Left cardiac atrium (tissue), 4 donors: ENCODE measurements around the gene LAMA5. TPM values are rescaled to one million over a fixed set of nuclear protein-coding genes. Genes with fewer than 3 reads are reported as not detected.

ENCODE experiments used
- ATAC-seq, 2 donors: fragments of 200-7000 bp; cut with Tn5 transposase; one replicate each; pipeline ENCODE4 v1.9.1; 2020; ENCODE audit warnings: mild to moderate bottlenecking in 2 of 2, moderate library complexity in 2 of 2
- DNase-seq: peaks from one replicate; pipeline ENCODE4 v3.0.0-alpha.2; 2020
- intact Hi-C, 2 donors: fragments of 100-400 bp; cut with DNase I; formaldehyde crosslinking; loops; one replicate each; pipeline versions ENCODE4 v1.14.1 to v1.15.1; 2022 to 2023
- total RNA-seq, 2 donors: library from RNA; stranded (reverse); fragmentation: NEBNext Ultra II Directional; extraction: Animal tissue kit (Norgen Biotek cat#: 25700); gene quantifications; one replicate each; pipeline ENCODE4 v1.2.1, GENCODE V29; 2021
- donor health status: DM: no; HTN: yes; CAD: no.
- donor health status: DM: no; HTN: yes; CAD: no; lungs with severe emphysema.
- donor health status: DM: yes; HTN: yes; CAD: no.
- donor health status: Dilated cardiomyopathy.

LAMA5 gene
- total RNA-seq, 2 donors from 2014 or later = 70.4 to 113 TPM

- no peak for ATAC-seq
- intact Hi-C loops = no loop called here
- DNase-seq = no peak
Measured at GRCh38 chr20:62406635-62407176, 39.6 kb upstream of the LAMA5 start.

- DNase-seq (peak; percentile 56), ATAC-seq (peak; percentile 23 to 48)
- intact Hi-C loops = no loop called here
Measured at GRCh38 chr20:62405981-62406513, 38.9 kb upstream of the LAMA5 start.

GRCh38 chr20:62405108-62405980 is 38.2 kb upstream of the LAMA5 start:
- peak; percentile 73 for DNase-seq
- intact Hi-C loops = no loop called here
- ATAC-seq = peak; percentile 31 to 47

DNA sequence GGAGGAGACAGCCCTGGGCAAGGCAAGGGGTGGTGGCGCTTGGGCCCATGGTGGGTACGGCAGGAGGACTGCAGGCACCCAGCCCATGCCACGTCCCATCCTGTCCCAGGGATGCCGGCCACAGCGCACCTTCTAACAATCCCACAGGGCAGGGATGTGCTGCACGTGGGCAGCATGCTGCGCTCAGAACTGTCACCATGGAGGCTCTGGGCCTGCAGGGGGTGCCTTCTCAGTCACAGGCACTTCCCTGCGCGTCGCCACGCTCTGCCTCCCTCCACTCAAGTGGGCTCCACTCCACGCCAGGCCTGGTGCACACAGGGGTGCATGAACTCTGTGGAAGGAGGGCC is 37.6 kb upstream of the LAMA5 start:
- no peak for DNase-seq
- no peak for ATAC-seq
- intact Hi-C loops = no loop called here

GRCh38 chr20:62404112-62404665 is 37.1 kb upstream of the LAMA5 start:
- intact Hi-C loops = no loop called here
- no peak for ATAC-seq

GRCh38 chr20:62403331-62403730 is 36.2 kb upstream of the LAMA5 start:
- intact Hi-C loops = no loop called here
- DNase-seq (no peak), ATAC-seq (no peak)

More at GRCh38 chr20:62404112-62404665, 37.1 kb upstream of the LAMA5 start:
- no peak for DNase-seq

- DNase-seq (no peak), ATAC-seq (no peak)
- intact Hi-C loops = no loop called here
Measured at GRCh38 chr20:62402456-62403150, 35.5 kb upstream of the LAMA5 start.

GRCh38 chr20:62401331-62401779 is 34.2 kb upstream of the LAMA5 start:
- intact Hi-C loops = no loop called here
- ATAC-seq = no peak

DNA sequence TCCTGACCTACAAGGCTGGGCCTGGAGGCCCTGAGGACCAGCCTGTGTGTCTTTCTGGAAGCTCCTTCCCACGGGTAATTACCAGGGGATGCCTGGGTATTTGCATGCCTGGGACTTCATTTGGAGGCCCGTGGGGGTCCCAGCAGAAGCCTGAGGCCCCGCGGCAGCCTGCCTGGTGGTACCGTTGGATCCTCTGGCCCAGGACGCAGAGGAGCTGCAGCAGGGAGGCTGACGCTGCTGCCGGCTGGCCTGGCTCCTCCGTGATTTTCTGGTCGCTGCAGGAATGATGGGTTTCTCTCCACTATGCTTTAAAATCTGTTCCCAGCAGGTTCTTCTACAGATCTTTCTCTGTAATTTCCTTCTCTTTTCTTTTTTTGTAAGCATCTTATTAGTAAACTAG is 33.4 kb upstream of the LAMA5 start:
- DNase-seq = no peak
- intact Hi-C loops = no loop called here

More at GRCh38 chr20:62401331-62401779, 34.2 kb upstream of the LAMA5 start:
- no peak for DNase-seq

DNA sequence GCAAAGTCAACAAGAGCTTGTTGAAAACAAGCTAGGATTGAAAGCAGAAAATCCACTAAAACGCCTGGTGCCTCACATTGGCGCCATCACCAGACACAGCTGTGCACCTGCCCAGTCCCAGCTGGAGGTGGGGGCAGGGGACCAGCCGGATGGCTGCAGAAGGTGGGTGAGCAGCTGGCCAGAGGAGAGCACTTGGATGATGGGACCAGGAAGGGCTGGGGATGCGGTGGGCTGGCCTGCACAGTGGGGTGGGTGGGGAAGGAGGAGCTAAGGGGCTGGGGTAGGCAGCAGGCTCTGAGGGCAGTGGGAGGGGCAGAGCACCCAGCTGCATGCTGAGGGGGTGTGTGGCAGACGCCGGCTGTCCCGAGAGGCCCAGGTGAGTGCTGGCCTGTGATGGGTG is 32.9 kb upstream of the LAMA5 start:
- intact Hi-C loops = no loop called here
- ATAC-seq = no peak
- DNase-seq = no peak

More for the DNA sequence above, 33.4 kb upstream of the LAMA5 start:
- no peak for ATAC-seq

GRCh38 chr20:62398120-62398821 is 31.2 kb upstream of the LAMA5 start:
- ATAC-seq (no peak), DNase-seq (no peak)
- intact Hi-C loops = no loop called here

GRCh38 chr20:62396367-62397239 is 29.5 kb upstream of the LAMA5 start:
- ATAC-seq = no peak
- intact Hi-C loops = no loop called here

DNA sequence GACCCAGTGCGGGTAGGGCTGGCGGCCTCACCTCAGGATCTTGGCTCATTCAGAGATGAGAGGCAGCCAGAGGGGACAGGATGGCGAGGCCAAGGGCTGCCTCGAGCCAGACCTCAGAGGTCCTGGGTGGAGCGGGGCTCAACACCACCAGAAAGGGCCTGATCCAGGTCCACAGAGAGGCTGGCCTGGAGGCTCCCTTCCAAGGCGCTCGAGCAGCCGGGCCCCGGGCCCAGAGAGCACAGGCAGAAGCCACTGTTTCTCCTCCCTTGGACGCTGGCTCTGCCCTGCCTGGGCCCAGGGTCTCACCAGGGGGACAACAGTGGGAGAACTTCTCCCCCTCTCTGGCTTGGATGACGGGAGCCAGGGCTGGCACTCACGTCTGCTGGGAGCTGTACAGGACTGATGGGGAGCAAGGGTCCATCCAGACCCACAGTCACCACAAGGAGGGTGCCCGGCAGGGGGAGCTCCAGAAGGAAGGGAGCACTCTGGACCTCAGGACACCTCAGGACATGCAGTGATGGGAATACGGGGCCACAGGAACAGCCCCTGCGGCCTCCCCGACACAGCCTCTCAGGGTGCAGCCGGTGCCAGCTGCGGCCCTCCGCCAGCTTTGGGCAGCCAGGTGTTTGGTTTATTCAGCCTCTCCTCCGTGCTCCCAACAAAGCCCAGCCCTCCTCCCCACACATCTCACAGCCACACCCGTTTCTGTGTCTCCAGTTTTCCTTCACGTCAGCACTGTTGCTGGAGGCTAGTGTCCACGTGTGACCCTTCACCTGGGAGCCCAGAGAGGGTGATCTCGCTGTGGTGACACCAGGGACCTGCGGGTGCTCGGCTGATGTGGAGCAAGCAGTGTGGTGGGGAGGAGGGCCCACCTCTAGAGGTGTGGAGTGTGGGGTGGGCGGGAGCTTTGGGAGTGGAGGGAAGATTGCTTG is 28.5 kb upstream of the LAMA5 start:
- intact Hi-C loops = no loop called here
- DNase-seq = no peak
- no peak for ATAC-seq

More at GRCh38 chr20:62396367-62397239, 29.5 kb upstream of the LAMA5 start:
- no peak for DNase-seq

DNA sequence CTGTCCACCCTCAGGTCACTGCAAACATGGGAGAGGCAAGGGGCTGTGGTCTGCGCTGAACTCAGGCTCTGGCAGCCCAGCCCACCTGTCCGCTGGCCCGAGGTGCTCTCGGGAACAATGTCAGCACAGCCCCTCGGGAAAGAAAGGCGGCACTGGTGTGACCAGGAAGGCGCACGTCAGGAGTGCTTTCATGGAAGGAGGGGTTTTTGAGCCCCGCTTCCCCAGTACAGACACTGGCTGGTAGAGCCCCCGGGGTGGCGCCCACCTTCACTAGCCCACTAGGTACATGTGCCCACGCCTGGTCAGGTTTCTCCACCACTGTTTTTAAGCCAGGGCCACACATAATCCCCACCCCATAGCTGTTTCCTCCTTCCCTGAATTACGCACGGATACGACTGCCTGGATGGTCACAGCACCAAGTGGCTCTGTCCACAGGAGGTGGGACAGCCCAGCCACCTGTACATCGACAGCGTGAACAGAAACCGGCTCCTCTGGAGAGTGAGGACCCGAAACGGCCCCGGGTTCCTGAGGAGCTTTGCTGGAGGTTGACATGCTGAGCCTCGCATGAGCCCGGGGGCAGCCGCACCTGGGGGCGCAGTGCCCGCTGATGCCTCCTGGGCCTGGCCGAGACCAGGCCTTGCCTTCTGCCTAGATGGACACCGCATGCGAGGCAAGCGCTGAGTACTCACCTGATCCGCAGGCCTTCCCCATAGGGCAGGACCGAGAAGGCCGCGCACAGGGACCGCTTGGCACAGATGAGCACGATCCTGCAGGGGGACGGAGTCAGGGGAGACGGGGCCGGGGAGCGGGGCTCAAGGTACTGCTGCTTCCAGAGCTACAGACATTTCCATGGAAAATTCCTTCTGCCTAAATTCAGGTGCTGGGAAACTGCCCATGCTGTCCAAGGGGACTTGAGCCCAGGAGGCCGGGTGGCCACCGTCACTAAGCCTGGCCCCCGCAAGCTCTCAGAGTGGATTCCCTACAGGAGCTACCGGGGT is 27.4 kb upstream of the LAMA5 start:
- no peak for ATAC-seq
- no peak for DNase-seq

DNA sequence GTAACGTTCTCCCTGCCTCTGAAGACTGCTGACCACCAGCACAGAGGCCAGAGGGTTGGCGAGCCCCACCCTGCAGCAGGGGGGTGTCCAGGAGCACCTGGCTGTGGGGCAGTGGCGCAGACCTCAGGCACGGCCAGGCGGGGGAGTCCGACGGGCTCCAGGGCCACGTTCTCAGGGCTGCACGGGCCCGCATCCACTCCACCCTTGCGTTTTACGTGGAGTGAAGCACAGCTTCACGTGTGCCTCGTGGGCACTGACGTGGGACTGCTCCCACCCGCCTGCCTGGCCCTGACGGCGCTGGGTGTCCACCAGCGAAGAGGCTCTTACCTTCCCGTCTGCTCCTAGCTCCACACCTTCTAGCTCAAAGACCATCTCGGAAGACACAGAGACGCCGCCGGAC is 26.7 kb upstream of the LAMA5 start:
- no peak for ATAC-seq
- DNase-seq = no peak
- intact Hi-C loops = no loop called here

More for the DNA sequence above, 27.4 kb upstream of the LAMA5 start:
- intact Hi-C loops = no loop called here

DNA sequence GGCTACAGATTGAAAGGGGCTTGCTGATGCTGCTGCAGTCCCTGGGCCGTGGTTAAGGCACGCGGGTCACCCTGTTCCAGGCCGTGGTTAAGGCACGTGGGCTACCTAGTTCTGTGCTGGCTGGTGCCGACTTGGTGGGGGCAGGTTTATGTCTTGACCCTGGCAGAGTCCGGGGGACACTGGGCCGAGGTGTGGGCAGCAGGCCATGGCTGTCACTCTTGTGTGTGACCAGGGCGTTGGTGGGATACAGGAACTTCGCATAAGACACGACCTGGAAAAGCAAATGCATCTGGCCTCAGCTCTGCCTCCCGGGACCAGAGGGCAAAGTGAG is 26.2 kb upstream of the LAMA5 start:
- no peak for ATAC-seq
- no peak for DNase-seq
- intact Hi-C loops = no loop called here
